ENCODE measurements around the gene MUC21.

DNA sequence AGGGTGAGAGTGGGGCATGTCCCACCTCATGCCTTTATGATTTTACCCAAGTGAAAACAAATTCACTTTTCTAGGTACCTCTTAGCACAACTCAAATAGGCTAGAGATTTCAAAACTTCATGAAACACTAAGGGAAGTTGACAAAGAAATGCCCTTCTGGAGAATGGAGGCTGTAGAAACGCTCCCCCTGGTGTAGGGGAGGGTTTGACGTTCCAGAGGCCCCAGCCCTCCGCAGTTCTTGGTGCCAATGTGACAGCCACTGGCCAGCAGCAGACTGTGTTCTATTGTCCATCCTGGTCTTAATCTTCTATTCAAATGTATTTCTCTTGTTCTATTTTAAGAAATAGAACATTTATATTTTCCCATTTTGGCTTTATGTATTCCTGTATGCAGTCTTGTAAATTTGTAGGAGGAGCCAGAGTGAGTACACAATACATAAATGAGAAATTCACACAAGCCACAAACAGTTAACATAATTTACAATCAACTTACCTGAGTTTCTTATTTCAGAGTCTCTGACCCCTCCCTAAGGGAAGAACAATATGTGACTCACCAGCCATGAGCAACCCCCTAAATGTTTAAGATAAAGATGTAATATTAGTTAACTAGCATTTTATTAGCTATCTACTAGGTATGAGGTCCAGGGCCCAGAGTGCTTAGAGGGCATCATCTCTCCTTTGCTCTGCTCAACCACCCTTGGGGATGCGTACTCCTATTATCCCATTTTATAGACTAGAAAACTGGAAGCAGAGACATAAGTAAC is 8.8 kb upstream of the MUC21 start:
- TF ChIP-seq POLR2AphosphoS5 (IDR thresholded peaks at IDR 0.05; ENCODE audit: low read depth, low read length) (no peak), TCF7L2 (IDR thresholded peaks at IDR 0.05; ENCODE audit: low read depth, low read length) (no peak)
- TF ChIP-seq, protein P1, sequence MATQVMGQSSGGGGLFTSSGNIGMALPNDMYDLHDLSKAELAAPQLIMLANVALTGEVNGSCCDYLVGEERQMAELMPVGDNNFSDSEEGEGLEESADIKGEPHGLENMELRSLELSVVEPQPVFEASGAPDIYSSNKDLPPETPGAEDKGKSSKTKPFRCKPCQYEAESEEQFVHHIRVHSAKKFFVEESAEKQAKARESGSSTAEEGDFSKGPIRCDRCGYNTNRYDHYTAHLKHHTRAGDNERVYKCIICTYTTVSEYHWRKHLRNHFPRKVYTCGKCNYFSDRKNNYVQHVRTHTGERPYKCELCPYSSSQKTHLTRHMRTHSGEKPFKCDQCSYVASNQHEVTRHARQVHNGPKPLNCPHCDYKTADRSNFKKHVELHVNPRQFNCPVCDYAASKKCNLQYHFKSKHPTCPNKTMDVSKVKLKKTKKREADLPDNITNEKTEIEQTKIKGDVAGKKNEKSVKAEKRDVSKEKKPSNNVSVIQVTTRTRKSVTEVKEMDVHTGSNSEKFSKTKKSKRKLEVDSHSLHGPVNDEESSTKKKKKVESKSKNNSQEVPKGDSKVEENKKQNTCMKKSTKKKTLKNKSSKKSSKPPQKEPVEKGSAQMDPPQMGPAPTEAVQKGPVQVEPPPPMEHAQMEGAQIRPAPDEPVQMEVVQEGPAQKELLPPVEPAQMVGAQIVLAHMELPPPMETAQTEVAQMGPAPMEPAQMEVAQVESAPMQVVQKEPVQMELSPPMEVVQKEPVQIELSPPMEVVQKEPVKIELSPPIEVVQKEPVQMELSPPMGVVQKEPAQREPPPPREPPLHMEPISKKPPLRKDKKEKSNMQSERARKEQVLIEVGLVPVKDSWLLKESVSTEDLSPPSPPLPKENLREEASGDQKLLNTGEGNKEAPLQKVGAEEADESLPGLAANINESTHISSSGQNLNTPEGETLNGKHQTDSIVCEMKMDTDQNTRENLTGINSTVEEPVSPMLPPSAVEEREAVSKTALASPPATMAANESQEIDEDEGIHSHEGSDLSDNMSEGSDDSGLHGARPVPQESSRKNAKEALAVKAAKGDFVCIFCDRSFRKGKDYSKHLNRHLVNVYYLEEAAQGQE (IDR thresholded peaks at IDR 0.05; ENCODE audit: insufficient read depth in 1 of 2, low read depth in 2 of 2, low read length in 1 of 2): no peak
- TF ChIP-seq, protein P2, sequence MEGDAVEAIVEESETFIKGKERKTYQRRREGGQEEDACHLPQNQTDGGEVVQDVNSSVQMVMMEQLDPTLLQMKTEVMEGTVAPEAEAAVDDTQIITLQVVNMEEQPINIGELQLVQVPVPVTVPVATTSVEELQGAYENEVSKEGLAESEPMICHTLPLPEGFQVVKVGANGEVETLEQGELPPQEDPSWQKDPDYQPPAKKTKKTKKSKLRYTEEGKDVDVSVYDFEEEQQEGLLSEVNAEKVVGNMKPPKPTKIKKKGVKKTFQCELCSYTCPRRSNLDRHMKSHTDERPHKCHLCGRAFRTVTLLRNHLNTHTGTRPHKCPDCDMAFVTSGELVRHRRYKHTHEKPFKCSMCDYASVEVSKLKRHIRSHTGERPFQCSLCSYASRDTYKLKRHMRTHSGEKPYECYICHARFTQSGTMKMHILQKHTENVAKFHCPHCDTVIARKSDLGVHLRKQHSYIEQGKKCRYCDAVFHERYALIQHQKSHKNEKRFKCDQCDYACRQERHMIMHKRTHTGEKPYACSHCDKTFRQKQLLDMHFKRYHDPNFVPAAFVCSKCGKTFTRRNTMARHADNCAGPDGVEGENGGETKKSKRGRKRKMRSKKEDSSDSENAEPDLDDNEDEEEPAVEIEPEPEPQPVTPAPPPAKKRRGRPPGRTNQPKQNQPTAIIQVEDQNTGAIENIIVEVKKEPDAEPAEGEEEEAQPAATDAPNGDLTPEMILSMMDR (IDR thresholded peaks at IDR 0.05): no peak

All from Panc1 (cell line).